HL-60 (cell line): Measurements from ENCODE around the gene UBE2E3.

ENCODE experiments used
- DNase-seq, 2 experiments: peaks; one replicate each; pipeline ENCODE4 v3.0.0-alpha.2; 2010 to 2020; ENCODE audit warnings: low read depth in 1 of 2, low spot score in 1 of 2
- H3K27ac ChIP-seq: fragments of 250-450 bp; sonication (Bioruptor Pico); replicated peaks from 2 replicates; pipeline ENCODE4 v1.5.1; 2020; ENCODE audit warnings: mild to moderate bottlenecking, moderate library complexity
- H3K27me3 ChIP-seq: fragments of 250-450 bp; sonication (Bioruptor Pico); 2 replicates; pipeline ENCODE4 v1.5.1; 2021; ENCODE audit warnings: mild to moderate bottlenecking, moderate library complexity; ENCODE audit not compliant: insufficient read depth, poor library complexity, severe bottlenecking
- H3K4me3 ChIP-seq: replicated peaks from 2 replicates; pipeline ENCODE4 v1.5.1; 2011; ENCODE audit warnings: mild to moderate bottlenecking, control low read depth, low read length; ENCODE audit not compliant: insufficient read depth
- CTCF ChIP-seq: IDR thresholded peaks from one replicate; pipeline ENCODE4 v1.5.1; 2011; ENCODE audit warnings: low read length, control low read depth, inconsistent platforms; ENCODE audit not compliant: insufficient read depth
- GABPA ChIP-seq: IDR thresholded peaks from 2 replicates; pipeline ENCODE4 v1.6.1; 2012; ENCODE audit warnings: low read depth
- POLR2AphosphoS5 ChIP-seq: IDR thresholded peaks from 2 replicates; pipeline ENCODE4 v1.6.1; 2012; ENCODE audit warnings: low read depth
- SPI1 ChIP-seq: IDR thresholded peaks from 2 replicates; pipeline ENCODE4 v1.6.1; 2012; ENCODE audit warnings: low read depth, mild to moderate bottlenecking, borderline replicate concordance
- TF ChIP-seq, protein P1 (sequence below): IDR thresholded peaks from 2 replicates; pipeline ENCODE4 v1.6.1; 2012; ENCODE audit warnings: low read depth; ENCODE audit not compliant: insufficient replicate concordance

Gene UBE2E3

DNA sequence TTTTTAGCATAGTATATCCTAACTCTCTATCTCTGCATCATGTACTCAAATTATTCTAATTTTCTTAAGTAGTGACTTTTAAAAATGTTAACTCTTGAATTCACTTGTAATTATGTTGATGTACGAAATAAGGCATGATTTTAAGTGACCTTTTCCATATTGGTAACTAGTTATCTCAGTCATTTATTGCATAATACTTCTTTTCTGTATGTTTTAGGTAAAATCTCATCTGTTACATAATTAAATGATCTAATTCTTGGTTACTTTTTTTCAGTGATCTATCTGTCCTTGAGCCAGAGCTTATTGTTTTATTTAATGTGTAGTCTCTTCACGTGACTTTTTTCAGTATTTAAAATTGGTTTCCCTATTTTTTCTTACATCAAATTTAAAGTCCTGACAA, 4.8 kb upstream of the UBE2E3 start:
- H3K4me3 ChIP-seq, result no peak overlapping the region
- TF ChIP-seq, protein P1, sequence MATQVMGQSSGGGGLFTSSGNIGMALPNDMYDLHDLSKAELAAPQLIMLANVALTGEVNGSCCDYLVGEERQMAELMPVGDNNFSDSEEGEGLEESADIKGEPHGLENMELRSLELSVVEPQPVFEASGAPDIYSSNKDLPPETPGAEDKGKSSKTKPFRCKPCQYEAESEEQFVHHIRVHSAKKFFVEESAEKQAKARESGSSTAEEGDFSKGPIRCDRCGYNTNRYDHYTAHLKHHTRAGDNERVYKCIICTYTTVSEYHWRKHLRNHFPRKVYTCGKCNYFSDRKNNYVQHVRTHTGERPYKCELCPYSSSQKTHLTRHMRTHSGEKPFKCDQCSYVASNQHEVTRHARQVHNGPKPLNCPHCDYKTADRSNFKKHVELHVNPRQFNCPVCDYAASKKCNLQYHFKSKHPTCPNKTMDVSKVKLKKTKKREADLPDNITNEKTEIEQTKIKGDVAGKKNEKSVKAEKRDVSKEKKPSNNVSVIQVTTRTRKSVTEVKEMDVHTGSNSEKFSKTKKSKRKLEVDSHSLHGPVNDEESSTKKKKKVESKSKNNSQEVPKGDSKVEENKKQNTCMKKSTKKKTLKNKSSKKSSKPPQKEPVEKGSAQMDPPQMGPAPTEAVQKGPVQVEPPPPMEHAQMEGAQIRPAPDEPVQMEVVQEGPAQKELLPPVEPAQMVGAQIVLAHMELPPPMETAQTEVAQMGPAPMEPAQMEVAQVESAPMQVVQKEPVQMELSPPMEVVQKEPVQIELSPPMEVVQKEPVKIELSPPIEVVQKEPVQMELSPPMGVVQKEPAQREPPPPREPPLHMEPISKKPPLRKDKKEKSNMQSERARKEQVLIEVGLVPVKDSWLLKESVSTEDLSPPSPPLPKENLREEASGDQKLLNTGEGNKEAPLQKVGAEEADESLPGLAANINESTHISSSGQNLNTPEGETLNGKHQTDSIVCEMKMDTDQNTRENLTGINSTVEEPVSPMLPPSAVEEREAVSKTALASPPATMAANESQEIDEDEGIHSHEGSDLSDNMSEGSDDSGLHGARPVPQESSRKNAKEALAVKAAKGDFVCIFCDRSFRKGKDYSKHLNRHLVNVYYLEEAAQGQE, result no peak
- TF ChIP-seq SPI1, result no peak
- TF ChIP-seq CTCF, result no peak
- TF ChIP-seq POLR2AphosphoS5, result no peak
- no peak for TF ChIP-seq GABPA
- peaks cover 7% of the 10 kb centered on the region for H3K27me3 ChIP-seq
- H3K27ac ChIP-seq, result no peak overlapping the region
- no peak for DNase-seq

DNA sequence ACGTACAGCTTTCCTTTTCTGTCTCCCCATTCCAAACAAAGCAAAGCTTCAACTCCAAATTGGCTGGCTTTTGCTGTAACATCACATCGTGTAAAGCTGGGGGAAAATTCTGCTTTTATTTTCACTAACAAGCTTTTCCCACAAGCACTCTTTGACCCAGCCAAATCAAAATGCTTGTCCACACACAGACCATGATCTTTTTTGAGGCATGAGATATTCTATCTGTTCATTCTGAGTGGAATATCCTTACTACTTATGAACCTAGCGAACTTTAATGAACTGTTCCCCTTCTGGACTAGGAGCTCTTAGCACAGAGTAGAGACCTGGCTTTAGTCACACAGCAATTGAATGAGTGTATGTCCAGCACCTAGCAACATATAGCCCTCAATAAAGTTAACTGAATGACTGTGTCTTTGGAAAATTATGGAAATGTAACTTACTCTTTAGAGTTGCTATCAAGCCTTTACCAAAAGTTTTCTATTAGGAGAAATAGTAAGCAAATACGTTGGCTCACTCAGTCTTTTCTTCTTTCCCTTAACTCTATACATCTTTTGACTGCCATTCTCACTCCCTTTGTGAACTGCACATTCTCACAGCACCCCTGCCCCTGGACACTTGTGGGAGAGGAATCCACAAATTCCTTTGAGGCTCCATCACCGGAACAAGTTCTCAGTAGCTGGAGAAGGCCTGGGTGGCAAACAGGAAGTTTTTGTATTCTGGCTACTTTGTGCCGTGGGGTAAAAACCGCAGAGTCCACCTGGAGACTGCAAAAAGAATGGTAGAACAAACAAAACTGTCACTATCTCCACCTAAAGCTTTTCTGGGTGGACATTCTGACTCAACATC, 1.3 kb upstream of the UBE2E3 start:
- DNase-seq, result no peak
- Histone ChIP-seq H3K27ac (no peak overlapping the region), H3K4me3 (no peak overlapping the region), H3K27me3 (peaks cover 7% of the 10 kb centered on the region)
- TF ChIP-seq CTCF, result no peak
- no peak for TF ChIP-seq POLR2AphosphoS5
- no peak for TF ChIP-seq SPI1
- TF ChIP-seq, protein P1, result no peak
- no peak for TF ChIP-seq GABPA

- Histone ChIP-seq H3K27me3 (peaks cover 2% of the 10 kb centered on the region), H3K4me3 (peak overlapping the region; percentile 63), H3K27ac (no peak overlapping the region)
- TF ChIP-seq CTCF, result no peak
- no peak for TF ChIP-seq POLR2AphosphoS5
- no peak for TF ChIP-seq SPI1
- TF ChIP-seq GABPA, result no peak
- TF ChIP-seq, protein P1, result no peak
- DNase-seq, result no peak
Observed at GRCh38 chr2:180979749-180980105, 678 bp upstream of the UBE2E3 start.
